Esophagus muscularis mucosa (tissue), 4 donors: ENCODE results near the gene XRCC6. TPM values are rescaled to one million over a fixed set of nuclear protein-coding genes. Genes with fewer than 3 reads are reported as not detected.
"Not testable (repeated sequence)": the region's sequence is repeated elsewhere in the genome, so short reads cannot be mapped to it uniquely, and the experiment has no call there.

ENCODE experiments used
- DNase-seq: peaks from one replicate; pipeline ENCODE4 v3.0.0-alpha.2; 2017; ENCODE audit errors: extremely low spot score
- H3K27ac ChIP-seq, 4 donors: fragments of 200-600 bp; sonication (generic); replicated peaks in 1 of 4; 1 replicate in 3 of 4; 2 replicates in 1 of 4; pipeline ENCODE4 v1.5.1; 2016 to 2019; ENCODE audit warnings: mild to moderate bottlenecking in 1 of 4
- H3K27me3 ChIP-seq, 4 donors: fragments of 200-600 bp; sonication (generic); one replicate each; pipeline versions ENCODE4 v1.5.1 to v1.6.0; 2016 to 2019
- H3K36me3 ChIP-seq, 4 donors: fragments of 200-600 bp; sonication (generic); one replicate each; pipeline ENCODE4 v1.5.1; 2016 to 2019
- H3K4me1 ChIP-seq, 4 donors: fragments of 200-600 bp; sonication (generic); one replicate each; pipeline ENCODE4 v1.5.1; 2016 to 2019
- H3K4me3 ChIP-seq, 4 donors: fragments of 200-600 bp; sonication (generic); 1 replicate in 2 of 4; 2 replicates in 2 of 4; pipeline ENCODE4 v1.5.1; 2016 to 2019; ENCODE audit warnings: mild to moderate bottlenecking in 4 of 4, moderate library complexity in 1 of 4
- H3K9me3 ChIP-seq, 4 donors: fragments of 200-600 bp; sonication (generic); 1 replicate in 3 of 4; 2 replicates in 1 of 4; pipeline ENCODE4 v1.5.1; 2016 to 2019
- EP300 ChIP-seq: sonication (generic); formaldehyde crosslinking; IDR thresholded peaks from one replicate; pipeline ENCODE4 v1.6.1; 2017; ENCODE audit warnings: antibody characterized with exemption
- POLR2A ChIP-seq: fragments of 450-650 bp; IDR thresholded peaks from one replicate; pipeline ENCODE4 v1.6.1; 2017; ENCODE audit warnings: antibody characterized with exemption, moderate library complexity, mild to moderate bottlenecking, low read depth
- POLR2AphosphoS5 ChIP-seq, 2 donors: sonication (generic); formaldehyde crosslinking; IDR thresholded peaks; one replicate each; pipeline ENCODE4 v1.6.1; 2017; ENCODE audit warnings: antibody characterized with exemption in 2 of 2
- WGBS: methylation state at CpG from one replicate; pipeline ENCODE4 v1.1.5; 2018; 5-methylcytosine and 5-hydroxymethylcytosine counted together
- intact Hi-C: fragments of 100-400 bp; cut with DNase I; formaldehyde crosslinking; loops from one replicate; pipeline ENCODE4 v1.15.1; 2023
- total RNA-seq, 4 donors: library from RNA; depleted of rRNA; stranded (reverse); fragments of >200 nt; gene quantifications; one replicate each; pipeline versions ENCODE4 v1.1.0 to v1.2.1, GENCODE V29; 2016
- TF ChIP-seq, protein P1 (sequence below), 3 experiments: fragments of 200-600 bp in 2 of 3; fragments of 450-650 bp in 1 of 3; sonication (generic) in 2 of 3; IDR thresholded peaks; one replicate each; pipeline ENCODE4 v1.5.1; 2017 to 2019; ENCODE audit warnings: antibody characterized with exemption in 3 of 3, mild to moderate bottlenecking in 2 of 3, moderate library complexity in 1 of 3

The XRCC6 gene
- total RNA-seq, 4 donors from 2014 or later: 181 to 255 (median 233) TPM

DNA sequence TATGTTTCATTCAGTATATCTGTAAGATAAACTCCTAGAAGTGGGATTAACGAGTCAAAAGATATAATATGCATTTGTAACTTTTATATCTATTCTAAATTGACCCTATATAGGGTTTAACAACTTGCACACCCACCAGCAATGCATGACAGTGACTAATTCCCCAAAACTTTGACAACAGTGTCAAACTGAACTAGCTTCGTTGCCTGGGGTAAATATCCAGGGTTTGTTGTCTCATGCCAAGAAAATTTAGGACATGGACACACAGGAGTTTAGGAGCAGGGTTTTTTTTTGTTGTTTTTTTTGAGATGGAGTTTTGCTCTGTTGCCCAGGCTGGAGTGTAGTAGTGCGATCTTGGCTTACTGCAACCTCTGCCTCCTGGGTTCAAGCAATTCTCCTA lies 62.5 kb downstream of the XRCC6 start:
- no peak for TF ChIP-seq POLR2AphosphoS5 (IDR thresholded peaks at IDR 0.05)
- no peak for TF ChIP-seq POLR2A
- TF ChIP-seq EP300: no peak
- TF ChIP-seq, protein P1, sequence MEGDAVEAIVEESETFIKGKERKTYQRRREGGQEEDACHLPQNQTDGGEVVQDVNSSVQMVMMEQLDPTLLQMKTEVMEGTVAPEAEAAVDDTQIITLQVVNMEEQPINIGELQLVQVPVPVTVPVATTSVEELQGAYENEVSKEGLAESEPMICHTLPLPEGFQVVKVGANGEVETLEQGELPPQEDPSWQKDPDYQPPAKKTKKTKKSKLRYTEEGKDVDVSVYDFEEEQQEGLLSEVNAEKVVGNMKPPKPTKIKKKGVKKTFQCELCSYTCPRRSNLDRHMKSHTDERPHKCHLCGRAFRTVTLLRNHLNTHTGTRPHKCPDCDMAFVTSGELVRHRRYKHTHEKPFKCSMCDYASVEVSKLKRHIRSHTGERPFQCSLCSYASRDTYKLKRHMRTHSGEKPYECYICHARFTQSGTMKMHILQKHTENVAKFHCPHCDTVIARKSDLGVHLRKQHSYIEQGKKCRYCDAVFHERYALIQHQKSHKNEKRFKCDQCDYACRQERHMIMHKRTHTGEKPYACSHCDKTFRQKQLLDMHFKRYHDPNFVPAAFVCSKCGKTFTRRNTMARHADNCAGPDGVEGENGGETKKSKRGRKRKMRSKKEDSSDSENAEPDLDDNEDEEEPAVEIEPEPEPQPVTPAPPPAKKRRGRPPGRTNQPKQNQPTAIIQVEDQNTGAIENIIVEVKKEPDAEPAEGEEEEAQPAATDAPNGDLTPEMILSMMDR (IDR thresholded peaks at IDR 0.05): no peak
- intact Hi-C loops: no loop called here
- no peak overlapping the region for H3K4me3 ChIP-seq
- H3K4me1 ChIP-seq: peaks cover 20 to 30% (median 26%) of the 10 kb centered on the region in 4 donors
- H3K9me3 ChIP-seq: no peaks in the 10 kb centered on the region
- WGBS: 85% methylated on average over 3 of the region's 3 CpGs
- peaks cover 18 to 25% (median 22%) of the 10 kb centered on the region in 4 donors for H3K36me3 ChIP-seq
- H3K27ac ChIP-seq: no peak overlapping the region
- no peak for DNase-seq
- H3K27me3 ChIP-seq: no peaks in the 10 kb centered on the region

DNA sequence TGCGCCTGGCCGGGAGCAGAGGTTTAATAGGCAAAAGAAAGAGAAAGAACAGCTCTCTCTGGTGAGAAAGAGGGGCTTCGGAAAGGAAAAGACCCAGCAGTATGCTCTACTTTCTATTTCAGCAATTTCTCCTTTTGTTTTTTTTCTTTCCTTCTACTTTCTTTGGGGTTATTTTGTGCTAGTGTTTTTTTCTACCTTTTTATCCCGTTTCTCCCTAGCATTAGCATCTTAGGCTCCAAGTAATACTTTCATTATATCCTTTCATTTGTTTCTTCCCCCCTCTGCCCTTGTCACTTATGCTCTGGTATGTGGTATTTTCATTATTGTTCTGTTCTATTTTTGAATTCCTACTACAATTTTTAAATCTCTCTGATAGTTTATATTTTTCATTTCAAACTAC lies 63.1 kb downstream of the XRCC6 start:
- DNase-seq: no peak
- 79% methylated on average over 4 of the region's 4 CpGs for WGBS
- Histone ChIP-seq H3K27me3 (no peaks in the 10 kb centered on the region), H3K4me3 (no peak overlapping the region), H3K9me3 (no peaks in the 10 kb centered on the region), H3K4me1 (peaks cover 20 to 33% (median 27%) of the 10 kb centered on the region in 4 donors), H3K27ac (no peak overlapping the region), H3K36me3 (peaks cover 12 to 19% (median 16%) of the 10 kb centered on the region in 4 donors)
- intact Hi-C loops: no loop called here
- TF ChIP-seq EP300: no peak
- no peak for TF ChIP-seq POLR2AphosphoS5 (IDR thresholded peaks at IDR 0.05)
- TF ChIP-seq POLR2A: no peak
- TF ChIP-seq, protein P1 (IDR thresholded peaks at IDR 0.05): no peak

DNA sequence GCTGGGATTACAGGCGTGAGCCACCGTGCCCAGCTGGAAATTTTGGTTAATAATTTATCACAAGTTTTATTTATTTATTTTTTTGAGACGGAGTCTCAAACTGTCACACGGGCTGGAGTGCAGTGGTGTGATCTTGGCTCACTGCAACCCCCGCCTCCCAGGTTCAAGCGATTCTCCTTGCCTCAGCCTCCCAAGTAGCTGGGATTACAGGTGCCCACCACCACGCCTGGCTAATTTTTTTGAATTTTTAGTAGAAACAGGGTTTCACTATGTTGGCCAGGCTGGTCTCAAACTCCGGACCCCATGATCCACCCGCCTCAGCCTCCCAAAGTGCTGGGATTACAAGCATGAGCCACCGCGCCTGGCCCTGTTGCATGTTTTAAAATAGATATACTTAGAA lies 65.8 kb downstream of the XRCC6 start:
- H3K27ac ChIP-seq, intact Hi-C loops, H3K36me3 ChIP-seq, H3K9me3 ChIP-seq, H3K27me3 ChIP-seq, DNase-seq, H3K4me3 ChIP-seq: not testable (repeated sequence)
- H3K4me1 ChIP-seq: peaks cover 14 to 35% (median 29%) of the 10 kb centered on the region in 4 donors
- 95% methylated on average over 11 of the region's 11 CpGs for WGBS

DNA sequence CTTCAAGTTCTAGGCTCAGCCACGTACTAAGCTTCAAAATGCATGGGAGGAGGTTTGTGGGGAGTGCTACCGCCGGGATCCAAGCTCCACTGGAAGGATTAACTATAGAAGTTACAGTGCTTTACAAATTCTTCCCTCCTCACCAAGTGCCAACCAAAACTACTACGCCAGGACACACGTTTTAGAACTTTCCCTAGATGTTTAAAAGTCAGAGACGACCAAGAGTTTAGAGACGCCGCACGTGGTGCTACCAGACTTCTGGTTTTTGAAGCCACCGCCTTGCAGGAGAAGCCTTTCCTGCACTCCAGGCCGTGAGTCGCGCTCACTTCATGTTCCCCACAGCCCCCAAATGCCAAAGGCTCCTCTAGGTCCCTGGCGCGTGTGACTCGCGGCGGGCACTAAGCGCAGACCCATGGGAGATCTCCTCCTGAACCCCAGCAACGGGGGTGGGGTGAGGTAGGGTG lies 66.8 kb downstream of the XRCC6 start:
- intact Hi-C loops: no loop called here
- WGBS: 0% methylated on average over 11 of the region's 20 CpGs
- DNase-seq: no peak

DNA sequence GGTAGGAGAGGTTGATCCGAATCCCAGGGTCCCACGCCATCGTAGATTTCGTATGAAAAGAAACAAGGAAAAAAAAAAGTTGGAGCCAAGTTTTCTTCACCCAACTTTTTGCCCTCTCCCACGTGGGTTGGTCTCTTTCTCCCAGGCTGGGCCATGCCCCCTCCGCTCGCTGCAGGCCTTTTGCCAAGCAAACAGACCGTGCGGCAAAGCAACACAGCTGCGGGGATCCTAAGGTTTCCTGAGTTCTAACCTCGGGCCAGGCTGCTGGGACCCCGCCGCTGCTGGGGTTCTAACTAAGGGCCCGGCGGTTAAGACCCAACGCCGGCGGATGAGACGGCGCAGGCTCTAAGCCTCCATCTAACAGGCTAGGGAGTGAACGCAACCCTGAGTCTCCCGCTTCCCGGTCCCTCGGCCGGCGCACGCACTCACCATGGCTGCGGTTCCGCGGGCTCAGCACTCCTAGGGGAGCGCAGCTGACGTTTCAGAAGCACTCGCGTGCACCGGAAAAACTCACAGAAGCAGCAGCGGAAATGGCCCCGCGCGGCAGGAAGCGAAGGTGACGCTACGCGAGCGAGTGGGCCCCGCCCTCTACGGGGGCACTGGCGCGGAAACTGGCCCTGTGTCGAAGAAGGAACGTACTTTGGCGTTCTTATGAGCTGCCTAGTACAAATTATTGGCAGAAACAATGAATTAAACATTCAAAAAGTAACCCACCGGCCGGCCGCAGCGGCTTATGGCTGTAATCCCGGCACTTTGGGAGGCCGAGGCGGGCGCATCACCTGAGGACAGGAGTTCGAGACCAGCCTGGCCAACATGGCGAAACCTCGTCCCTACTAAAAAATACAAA lies 67.5 kb downstream of the XRCC6 start, which contains the start of gene SNU13:
Gene SNU13, minus strand, starts transcription at position 503 of the 847 bp plus-strand sequence. Its CDS starts 71 bp downstream, at position 432.
- peak; percentile 97 for DNase-seq
- H3K4me1 ChIP-seq: peaks cover 14 to 35% (median 23%) of the 10 kb centered on the region in 4 donors
- peaks cover 1 to 5% (median 2%) of the 10 kb centered on the region in 4 donors for H3K36me3 ChIP-seq
- H3K27ac ChIP-seq: peak within 1 kb of the TSS; percentile 96 to 97 (median 96)
- peak within 1 kb of the TSS; percentile 75 to 80 (median 78) for H3K4me3 ChIP-seq
- H3K27me3 ChIP-seq: no peaks in the 10 kb centered on the region
- H3K9me3 ChIP-seq: no peaks in the 10 kb centered on the region
- WGBS: under 1% methylated on average over 33 of the region's 62 CpGs
- TF ChIP-seq EP300 (no peak), POLR2AphosphoS5 (IDR thresholded peaks at IDR 0.05) (peak; percentile 96 to 98), POLR2A (peak; percentile 55)
- TF ChIP-seq, protein P1 (IDR thresholded peaks at IDR 0.05): peak in 2 of 3 experiments; percentile 18 to 19
- intact Hi-C loops: no loop called here

More for the DNA sequence above, 66.8 kb downstream of the XRCC6 start:
- H3K36me3 ChIP-seq: no peaks in the 10 kb centered on the region
- peaks cover 14 to 35% (median 26%) of the 10 kb centered on the region in 4 donors for H3K4me1 ChIP-seq
- no peaks in the 10 kb centered on the region for H3K27me3 ChIP-seq
- TF ChIP-seq POLR2AphosphoS5 (IDR thresholded peaks at IDR 0.05) (no peak), EP300 (no peak), POLR2A (no peak)
- TF ChIP-seq, protein P1 (IDR thresholded peaks at IDR 0.05): no peak
- H3K4me3 ChIP-seq: peak overlapping the region; percentile 75 to 80 (median 78)
- H3K27ac ChIP-seq: peak overlapping the region; percentile 96 to 97 (median 96)
- H3K9me3 ChIP-seq: no peaks in the 10 kb centered on the region
